Nephron progenitor cell (in vitro differentiated cells): ENCODE results near the gene STXBP6.

Experiments used
- DNase-seq: peaks from one replicate; pipeline ENCODE4 v3.0.0; 2021
- H3K27ac Mint-ChIP-seq: 2 replicates; pipeline ENCODE4 v1.8.0; 2021; ENCODE audit warnings: mild to moderate bottlenecking, moderate library complexity, mixed read lengths
- H3K27me3 Mint-ChIP-seq: 2 replicates; pipeline ENCODE4 v1.8.0; 2021; ENCODE audit warnings: mild to moderate bottlenecking, low read depth, mixed read lengths; ENCODE audit not compliant: poor library complexity
- H3K36me3 Mint-ChIP-seq: 2 replicates; pipeline ENCODE4 v1.8.0; 2021; ENCODE audit warnings: low read depth, mixed read lengths
- H3K4me1 Mint-ChIP-seq: 2 replicates; pipeline ENCODE4 v1.8.0; 2021; ENCODE audit warnings: mixed read lengths
- H3K4me3 Mint-ChIP-seq: 2 replicates; pipeline ENCODE4 v1.8.0; 2021; ENCODE audit warnings: mild to moderate bottlenecking, moderate library complexity, mixed read lengths
- H3K9me3 Mint-ChIP-seq: 2 replicates; pipeline ENCODE4 v1.8.0; 2021; ENCODE audit warnings: mild to moderate bottlenecking, moderate library complexity, mixed read lengths
- TF ChIP-seq, protein P1 (sequence below): fragments of 200-600 bp; sonication (generic); IDR thresholded peaks from 2 replicates; pipeline ENCODE4 v1.5.0; 2021; ENCODE audit warnings: antibody characterized with exemption

STXBP6 gene

DNA sequence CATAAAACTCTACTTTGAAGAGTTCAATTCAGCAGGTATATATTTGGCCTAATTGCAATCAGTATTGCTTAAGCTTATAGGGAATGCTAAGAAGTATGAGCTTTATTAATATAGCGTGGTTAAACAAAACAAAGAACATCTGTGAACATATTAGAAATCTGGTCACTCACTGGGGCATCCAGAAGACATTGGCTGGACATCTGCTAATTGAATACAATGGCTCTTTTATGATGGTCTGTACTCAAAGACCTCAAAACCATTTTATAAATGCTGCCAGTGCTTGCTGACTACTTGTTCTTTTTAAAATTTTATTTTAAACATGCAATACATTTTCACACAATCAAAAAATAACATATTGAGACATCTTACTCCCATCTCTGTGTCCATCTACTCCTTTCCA, 173.0 kb downstream of the STXBP6 start:
- Mint-ChIP-seq H3K4me1 (peaks cover 17% of the 10 kb centered on the region), H3K4me3 (no peak overlapping the region), H3K9me3 (no peaks in the 10 kb centered on the region), H3K27ac (no peak overlapping the region), H3K27me3 (no peaks in the 10 kb centered on the region), H3K36me3 (no peaks in the 10 kb centered on the region)
- TF ChIP-seq, protein P1, sequence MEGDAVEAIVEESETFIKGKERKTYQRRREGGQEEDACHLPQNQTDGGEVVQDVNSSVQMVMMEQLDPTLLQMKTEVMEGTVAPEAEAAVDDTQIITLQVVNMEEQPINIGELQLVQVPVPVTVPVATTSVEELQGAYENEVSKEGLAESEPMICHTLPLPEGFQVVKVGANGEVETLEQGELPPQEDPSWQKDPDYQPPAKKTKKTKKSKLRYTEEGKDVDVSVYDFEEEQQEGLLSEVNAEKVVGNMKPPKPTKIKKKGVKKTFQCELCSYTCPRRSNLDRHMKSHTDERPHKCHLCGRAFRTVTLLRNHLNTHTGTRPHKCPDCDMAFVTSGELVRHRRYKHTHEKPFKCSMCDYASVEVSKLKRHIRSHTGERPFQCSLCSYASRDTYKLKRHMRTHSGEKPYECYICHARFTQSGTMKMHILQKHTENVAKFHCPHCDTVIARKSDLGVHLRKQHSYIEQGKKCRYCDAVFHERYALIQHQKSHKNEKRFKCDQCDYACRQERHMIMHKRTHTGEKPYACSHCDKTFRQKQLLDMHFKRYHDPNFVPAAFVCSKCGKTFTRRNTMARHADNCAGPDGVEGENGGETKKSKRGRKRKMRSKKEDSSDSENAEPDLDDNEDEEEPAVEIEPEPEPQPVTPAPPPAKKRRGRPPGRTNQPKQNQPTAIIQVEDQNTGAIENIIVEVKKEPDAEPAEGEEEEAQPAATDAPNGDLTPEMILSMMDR = no peak
- DNase-seq = no peak

DNA sequence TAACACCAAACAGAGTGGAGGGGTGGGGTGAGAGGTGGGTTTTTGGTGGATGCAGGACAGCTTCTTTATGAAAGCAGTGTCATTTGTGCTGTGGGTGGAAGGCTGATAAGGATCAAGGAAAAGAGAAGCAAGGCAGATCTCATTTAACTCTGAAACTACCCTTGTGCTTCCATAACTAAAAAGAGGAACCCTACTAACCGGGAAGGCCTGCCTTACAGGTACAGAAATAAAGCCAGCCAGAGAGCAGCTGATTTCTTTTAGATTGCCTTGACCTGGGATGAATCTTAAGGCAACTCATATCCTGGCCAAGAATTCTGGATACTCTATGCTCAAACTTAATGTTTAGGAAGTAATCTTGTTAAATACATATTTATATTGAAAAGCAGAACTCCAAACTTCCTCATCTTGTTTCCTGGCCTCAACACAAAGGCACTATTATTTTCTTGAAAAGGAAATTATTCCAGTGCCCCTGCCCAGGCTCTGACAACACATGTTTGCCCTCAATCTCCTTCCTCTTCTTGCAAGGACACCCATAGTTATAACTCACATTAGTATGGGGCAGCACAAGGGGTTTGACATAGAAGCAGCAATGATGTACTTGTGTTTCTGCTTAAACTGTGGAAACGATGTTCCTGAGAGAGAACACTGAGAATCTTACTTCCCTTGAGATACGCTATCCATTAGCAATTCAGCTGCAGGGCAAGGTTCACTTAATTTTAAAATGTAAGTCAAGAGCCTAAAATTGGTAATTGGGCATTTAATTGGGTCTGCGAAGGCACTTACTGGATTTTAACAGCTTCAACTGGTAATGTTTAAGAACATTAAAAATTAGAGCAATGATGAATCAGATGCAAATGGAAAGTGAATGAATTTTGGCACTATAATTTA, 173.7 kb downstream of the STXBP6 start:
- TF ChIP-seq, protein P1 = no peak
- Mint-ChIP-seq H3K9me3 (no peaks in the 10 kb centered on the region), H3K36me3 (no peaks in the 10 kb centered on the region), H3K27me3 (no peaks in the 10 kb centered on the region), H3K27ac (no peak overlapping the region), H3K4me3 (no peak overlapping the region), H3K4me1 (peaks cover 17% of the 10 kb centered on the region)
- no peak for DNase-seq

- no peak for DNase-seq
- Mint-ChIP-seq H3K4me3 (no peak overlapping the region), H3K9me3 (no peaks in the 10 kb centered on the region), H3K4me1 (peaks cover 12% of the 10 kb centered on the region), H3K36me3 (no peaks in the 10 kb centered on the region), H3K27ac (no peak overlapping the region), H3K27me3 (no peaks in the 10 kb centered on the region)
- TF ChIP-seq, protein P1 = no peak
Observed at GRCh38 chr14:24875203-24875838, 174.6 kb downstream of the STXBP6 start.

GRCh38 chr14:24874514-24875202, 175.3 kb downstream of the STXBP6 start:
- H3K4me3 Mint-ChIP-seq = no peak overlapping the region
- no peaks in the 10 kb centered on the region for H3K27me3 Mint-ChIP-seq
- H3K27ac Mint-ChIP-seq = no peak overlapping the region
- TF ChIP-seq, protein P1 = no peak
- no peaks in the 10 kb centered on the region for H3K9me3 Mint-ChIP-seq
- peaks cover 6% of the 10 kb centered on the region for H3K4me1 Mint-ChIP-seq
- H3K36me3 Mint-ChIP-seq = no peaks in the 10 kb centered on the region
- DNase-seq = no peak

DNA sequence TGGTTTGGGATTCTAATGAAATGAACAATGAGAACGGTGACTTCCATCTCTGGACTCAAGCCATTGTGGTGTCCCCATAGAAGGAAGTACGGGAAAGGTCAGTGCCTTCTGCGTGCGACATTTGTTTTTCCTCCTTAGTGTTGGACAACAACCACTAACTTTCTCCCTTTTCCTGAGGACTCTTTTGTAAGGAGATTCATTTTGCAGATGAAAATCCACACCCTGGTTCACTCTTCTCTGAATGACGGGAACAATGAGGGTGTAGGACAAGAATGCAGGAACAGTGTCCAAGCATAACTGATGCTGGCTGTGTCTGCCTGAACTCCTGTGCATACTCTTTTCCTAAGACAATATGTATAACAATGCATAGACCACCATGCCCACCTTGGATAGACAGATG, 176.4 kb downstream of the STXBP6 start:
- H3K36me3 Mint-ChIP-seq = no peaks in the 10 kb centered on the region

More for the DNA sequence above, 176.4 kb downstream of the STXBP6 start:
- Mint-ChIP-seq H3K27ac (no peak overlapping the region), H3K9me3 (no peaks in the 10 kb centered on the region), H3K4me3 (no peak overlapping the region), H3K27me3 (no peaks in the 10 kb centered on the region), H3K4me1 (no peaks in the 10 kb centered on the region)
- DNase-seq = no peak
- TF ChIP-seq, protein P1 = no peak
